ENCODE results near the gene PRR20G.

DNA sequence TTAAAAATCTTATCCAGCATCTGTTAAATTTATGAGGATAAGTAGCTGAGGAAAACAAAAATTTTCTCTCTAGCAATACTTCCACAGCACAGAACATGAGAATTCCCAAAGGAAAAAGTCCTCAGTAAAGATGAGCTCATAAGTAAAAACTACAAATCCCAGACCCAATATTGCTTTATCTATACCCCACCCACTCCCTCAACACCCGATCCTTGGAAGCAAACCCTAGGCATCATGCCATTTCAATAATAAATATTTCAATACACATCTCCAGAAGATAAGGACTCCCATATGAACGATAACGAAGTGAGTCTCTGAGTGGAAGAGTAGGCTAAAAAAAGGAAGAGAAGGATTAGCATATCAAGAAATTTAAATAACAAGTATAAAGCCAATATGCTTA is 8.3 kb upstream of the PRR20G start:
- TF ChIP-seq, protein P1, sequence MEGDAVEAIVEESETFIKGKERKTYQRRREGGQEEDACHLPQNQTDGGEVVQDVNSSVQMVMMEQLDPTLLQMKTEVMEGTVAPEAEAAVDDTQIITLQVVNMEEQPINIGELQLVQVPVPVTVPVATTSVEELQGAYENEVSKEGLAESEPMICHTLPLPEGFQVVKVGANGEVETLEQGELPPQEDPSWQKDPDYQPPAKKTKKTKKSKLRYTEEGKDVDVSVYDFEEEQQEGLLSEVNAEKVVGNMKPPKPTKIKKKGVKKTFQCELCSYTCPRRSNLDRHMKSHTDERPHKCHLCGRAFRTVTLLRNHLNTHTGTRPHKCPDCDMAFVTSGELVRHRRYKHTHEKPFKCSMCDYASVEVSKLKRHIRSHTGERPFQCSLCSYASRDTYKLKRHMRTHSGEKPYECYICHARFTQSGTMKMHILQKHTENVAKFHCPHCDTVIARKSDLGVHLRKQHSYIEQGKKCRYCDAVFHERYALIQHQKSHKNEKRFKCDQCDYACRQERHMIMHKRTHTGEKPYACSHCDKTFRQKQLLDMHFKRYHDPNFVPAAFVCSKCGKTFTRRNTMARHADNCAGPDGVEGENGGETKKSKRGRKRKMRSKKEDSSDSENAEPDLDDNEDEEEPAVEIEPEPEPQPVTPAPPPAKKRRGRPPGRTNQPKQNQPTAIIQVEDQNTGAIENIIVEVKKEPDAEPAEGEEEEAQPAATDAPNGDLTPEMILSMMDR (IDR thresholded peaks at IDR 0.05), result no peak
- no peak for TF ChIP-seq POLR2A (IDR thresholded peaks at IDR 0.05; ENCODE audit: low read length)

Data from A549 (cell line).